ENCODE data around the gene CORIN.
"Not testable (repeated sequence)": the region's sequence is repeated elsewhere in the genome, so short reads cannot be mapped to it uniquely, and the experiment has no call there.

CORIN gene

DNA sequence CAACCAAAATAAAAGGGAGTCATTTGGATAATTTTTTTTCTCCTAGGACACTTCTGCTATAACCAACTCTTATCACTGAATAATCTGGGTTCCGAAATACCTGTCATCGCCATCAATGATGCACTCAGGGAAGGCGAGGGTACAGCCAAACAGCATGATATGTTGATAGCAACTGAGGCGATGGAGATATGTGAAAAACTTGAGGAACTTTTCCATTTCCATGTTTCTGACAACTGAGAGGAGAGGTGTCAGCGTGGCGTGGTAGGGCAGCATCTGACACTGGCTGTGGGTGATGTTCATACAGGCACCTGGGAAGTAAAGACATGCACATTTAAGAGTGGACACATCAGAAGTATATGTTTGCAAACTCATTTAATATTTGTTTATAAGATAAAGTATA, 74.6 kb downstream of the CORIN start:
- DNase-seq, result no peak

DNA sequence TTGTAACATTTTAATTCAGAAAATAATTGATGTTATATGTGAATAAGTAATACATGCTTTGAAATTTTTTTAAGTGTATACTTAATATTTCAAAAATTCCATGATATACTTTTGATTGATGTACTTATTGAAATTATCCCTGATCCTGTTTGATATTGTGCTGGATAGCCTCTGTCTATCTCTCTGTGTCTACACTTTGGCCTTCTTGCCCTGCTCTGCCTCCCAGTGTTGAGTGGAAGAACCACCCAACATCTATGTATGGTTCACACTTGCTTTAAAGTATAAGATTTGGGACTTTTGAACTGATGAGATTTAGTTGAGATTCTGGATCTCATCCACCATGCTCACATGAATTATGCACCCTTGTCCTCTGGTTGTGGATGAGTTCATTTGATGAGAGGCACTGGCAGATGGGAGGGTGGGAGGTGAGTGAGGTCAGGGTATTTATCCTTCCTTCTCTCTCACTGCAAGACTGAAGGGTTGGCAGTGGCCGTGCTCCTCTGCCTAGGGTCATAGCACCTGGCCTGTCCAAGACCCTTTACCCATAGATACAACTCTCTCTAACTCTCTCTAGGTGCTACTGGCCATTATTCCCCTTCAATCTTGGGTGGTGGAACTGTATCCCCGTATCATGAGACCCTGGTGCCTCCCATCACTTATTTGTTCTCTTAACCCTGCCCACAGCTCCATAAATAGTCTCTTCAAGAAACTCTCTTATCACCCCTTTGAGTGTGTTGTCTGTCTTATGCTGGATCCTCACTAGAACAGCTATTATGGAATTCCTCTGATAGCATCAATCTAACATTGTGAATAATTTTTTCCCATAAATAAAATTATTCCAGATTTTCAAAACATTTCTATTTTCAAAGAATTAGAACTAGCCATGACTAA, 75.2 kb downstream of the CORIN start:
- no peak for DNase-seq

DNA sequence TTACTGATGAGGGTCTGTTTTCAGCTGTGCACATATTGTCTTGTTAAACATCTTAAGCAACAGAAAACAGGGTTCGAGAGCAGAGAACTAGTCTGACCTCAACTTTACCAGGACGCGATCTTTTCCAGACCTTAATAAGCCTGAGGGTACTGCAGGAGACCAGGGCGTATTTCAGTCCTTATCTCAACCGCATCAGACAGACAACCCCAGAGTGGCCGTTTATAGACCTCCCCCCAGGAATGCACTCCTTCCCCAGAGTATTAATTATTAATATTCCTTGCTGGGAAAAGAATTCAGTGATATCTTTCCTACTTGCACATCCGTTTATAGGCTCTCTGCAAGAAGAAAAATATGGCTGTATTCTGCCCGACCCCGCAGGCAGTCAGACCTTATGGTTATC, 84.6 kb downstream of the CORIN start:
- not testable (repeated sequence) for DNase-seq

DNA sequence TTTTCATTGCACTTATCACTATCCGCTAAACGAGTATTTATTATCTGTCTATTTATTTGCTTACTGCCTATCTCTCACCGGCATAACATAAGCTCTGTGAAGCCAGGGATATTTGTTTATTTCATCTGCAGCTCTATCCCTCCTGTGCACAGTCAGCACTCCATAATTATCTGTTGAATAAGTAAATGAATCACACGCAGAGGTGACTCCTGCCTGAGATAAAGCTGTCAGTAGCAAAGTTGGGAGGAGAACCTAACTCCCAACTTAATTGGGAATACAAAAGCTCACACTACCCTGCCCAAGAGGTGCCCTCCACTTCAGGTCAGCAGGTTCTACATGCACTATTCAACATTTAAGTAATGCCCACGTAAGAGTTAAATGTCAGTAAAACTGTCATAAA, 85.7 kb downstream of the CORIN start:
- no peak for DNase-seq

DNA sequence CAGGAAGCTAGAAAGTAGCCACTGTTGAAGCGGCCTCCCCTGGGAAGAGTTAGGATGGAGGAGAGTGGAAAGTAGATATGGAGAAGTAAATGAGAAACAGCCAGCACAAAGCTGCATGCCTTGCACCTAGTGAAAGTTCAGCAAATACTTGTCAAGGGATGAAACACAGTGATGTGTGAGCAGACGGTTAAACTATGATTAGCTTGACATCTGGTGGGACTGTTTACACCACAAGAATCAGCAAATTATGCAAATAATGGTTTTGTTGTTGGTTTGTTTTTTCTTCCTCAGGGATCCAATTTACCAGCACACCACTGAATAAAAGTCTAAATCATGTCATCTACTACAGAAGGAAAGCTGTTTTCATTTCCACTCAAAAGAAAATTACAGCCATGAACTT, 87.1 kb downstream of the CORIN start:
- no peak for DNase-seq

DNA sequence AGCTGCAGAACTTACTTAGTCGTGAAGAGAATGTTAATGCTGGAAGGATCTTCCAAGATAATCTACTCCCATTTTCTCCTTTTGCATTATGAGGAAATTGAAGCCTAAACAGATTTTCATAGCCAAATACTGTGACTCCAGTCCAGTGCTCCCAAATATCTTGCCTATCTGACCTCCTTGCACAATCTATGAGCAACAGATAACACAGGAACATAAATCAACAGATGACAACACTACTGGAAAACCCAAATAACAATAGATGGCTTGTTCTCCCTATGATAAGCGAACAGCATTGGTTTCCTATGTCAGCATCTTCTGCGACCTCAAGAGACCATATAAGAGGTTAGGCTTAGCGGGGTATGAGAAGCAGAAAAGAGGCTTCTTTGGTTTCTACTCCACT, 88.0 kb downstream of the CORIN start:
- no peak for DNase-seq

DNA sequence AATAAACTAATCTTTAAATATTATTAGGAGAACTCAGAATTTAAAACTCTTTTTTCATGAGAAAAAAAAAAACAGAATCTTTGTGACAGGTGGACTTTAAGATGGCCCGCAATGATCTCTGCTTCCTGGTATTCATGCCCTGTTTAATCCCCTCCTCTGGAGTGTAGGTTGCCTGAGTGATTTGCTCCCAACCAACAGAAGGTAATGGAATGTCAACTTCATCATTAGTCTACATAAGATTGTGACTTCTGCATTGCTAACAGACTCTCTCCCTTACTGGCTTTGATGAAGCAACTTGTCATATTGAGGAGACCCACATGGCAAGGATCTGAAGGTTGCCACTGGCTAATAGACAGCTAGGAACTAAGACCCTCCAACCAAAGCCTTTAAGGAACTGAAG, 88.8 kb downstream of the CORIN start:
- DNase-seq, result no peak

DNA sequence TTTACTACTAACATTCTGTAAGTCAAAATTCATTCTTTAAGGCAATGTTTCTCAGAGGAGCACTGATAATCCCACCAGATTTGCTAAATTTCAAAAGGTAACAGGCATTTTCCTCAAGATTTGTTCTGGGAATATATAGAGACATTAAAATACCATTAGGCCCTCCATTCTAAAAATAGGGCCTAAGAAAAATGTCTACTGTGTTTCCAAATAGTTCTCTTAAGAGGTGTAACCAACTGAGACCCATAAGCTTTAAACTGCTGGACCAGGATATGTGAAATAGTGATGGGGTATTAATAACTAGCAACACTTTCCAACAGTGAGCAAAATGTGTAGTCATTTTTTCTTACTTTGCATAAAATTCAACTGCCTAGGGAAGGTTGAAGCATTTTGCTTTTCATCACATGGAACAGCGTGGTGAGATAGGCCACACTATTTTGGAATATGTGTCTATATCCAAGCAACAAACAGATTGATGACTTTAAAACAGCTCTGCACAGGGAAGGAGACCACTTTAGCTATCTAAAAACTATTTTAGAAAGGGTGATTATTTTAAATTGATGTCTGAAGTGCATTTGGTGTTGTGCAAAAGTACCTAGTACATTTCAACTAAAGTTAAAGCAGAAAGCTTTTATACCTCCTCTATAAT, 89.9 kb downstream of the CORIN start:
- no peak for DNase-seq

DNA sequence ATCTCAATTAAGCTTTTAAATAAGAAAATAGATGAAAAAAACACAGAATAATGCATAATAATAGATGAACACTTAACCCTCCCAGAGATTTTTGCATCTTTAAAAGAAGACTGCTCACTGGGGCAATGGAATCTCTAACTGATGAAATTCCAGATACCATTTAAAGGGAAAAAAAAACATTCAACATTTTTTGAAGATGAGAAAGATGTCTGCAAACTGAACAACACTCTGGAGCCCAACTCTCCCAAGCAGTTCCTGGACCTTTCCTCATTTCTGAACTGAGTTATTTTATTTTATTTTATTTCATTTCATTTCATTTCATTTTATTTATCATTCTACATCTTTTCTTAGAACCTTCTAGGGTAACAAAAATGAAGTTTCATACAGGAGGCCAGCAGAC, 90.7 kb downstream of the CORIN start:
- DNase-seq, result no peak

DNA sequence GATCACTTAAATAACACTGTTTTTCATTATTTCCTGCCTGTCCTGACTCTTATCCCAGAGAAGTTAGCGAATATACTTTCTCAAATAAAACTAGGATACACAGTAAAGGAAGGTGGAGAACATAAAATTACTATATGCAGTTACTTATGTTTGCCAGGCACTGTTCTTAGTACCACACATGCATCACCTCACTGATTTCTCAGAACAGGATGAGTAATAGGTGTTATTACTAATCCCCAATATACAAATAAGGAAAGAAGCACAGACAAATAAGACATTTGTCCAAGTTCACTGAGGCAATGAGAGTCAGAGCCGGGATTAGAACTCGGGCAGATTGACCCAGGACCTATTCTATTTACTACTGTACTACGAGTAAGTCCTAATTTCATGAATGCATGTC, 91.7 kb downstream of the CORIN start:
- no peak for DNase-seq

DNA sequence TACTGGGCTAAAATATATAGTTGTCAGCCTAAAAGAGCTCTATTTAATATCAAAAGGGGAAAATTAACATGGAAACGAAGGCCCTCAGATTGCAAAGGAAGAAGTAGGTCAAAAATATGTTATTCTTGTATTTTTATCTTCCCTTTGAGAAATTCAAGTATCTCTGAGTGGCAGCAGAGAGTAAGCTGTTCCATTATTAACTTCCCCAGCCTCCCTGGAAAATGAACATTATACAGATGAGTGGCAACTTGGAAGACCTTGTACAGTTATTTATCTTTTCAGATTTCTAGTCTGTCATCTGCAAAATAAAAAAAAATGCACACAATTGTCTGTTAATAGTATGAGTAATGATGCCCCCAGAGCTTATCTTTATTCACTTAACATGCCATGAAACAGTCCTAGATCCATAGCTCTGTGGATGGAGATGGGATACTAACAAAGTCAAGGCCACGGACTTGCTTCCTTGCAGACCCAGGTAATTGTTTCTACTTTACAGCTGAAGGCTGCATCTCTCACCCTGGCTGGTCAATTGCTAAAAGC, 93.0 kb downstream of the CORIN start:
- DNase-seq, result no peak

DNA sequence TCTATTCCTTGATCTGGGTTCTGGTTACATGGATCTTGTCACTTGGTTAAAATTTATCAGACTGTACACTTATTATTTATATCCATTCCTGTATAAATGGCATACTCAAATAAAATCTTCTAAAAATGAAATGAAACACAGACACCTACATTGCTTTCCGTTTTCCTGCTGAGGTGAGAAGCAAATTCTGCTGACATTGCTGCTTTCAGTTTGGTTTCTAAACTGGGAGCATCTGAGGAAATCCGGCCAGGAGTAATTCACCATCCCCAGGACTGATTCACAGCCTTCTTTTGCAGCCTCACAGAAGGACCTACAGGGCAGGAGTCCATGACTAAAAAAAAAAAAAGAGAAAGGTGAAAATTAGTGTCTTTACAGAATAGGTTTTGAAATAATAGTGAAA, 93.6 kb downstream of the CORIN start:
- no peak for DNase-seq

DNA sequence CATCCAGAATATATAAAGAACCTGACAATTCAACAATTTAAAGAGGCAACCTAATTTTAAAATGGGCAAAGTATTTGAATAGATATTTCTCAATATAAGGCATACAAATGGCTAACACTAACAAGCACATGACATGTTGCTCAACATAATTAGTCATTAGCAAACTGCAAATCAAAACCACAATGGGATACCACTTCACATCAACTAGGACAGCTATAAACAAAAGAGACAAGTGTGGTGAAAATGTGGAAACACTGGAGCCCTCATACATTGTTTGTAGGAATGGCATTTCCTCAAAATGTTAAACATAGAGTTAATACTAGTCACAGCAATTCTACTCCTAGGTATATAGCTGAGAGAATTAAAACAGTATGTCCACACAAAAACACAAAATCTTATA, 96.7 kb downstream of the CORIN start:
- DNase-seq, result no peak

DNA sequence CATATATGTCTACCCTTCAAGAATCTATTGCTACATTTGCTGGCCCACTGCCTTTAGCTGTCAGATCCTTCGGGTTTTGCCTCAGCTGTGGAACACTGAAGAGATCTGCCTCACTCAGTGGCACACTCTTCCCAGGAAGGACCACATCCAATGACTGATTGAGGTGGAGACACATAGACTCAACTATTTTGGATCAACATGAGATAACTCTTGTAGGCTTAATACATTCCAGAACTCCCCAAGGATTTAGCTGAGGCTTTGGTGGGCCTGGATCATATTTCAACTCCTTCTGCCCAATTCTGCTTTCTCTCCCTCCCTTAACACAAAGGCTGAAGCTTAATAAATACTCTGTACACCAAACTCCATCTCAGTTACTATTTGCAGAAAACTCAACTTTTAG, 100.5 kb downstream of the CORIN start:
- DNase-seq, result no peak

DNA sequence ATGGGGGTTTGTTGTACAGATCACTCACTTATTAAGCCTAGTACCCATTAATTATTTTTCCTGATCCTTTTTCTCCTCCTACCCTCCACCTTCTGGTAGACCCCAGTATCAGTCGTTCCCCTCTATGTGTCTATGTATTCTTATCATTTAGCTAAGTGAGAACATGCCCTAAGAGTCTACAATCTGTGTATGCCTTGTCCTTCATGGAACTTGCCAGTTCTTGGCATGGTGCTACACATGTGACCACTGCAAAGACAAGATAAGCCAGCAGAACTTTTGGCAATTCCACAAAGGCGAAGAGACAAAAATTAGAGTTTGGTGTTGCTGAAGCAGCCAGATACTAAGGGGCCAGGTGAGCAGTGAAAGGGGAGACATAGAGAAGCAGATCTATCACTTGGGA, 101.3 kb downstream of the CORIN start:
- no peak for DNase-seq

DNA sequence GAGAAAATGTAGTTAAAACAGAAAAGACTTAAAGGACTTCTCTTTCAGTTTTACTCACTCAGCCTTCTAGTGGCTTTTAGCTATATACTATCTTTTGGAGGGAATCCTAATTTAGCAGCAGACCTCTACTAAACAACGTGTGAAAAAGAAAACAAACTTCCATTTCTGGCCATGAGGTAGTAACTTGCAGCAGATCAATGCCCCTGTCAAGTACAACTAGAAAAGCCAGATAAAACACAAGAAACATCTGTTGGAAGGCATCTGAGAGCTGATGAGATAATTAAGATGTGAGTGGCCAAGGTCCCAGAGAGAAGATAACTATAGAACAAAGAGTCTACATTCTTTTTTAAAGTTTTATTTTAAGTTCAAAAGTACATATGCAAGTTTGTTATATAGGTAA, 101.7 kb downstream of the CORIN start:
- DNase-seq, result no peak

DNA sequence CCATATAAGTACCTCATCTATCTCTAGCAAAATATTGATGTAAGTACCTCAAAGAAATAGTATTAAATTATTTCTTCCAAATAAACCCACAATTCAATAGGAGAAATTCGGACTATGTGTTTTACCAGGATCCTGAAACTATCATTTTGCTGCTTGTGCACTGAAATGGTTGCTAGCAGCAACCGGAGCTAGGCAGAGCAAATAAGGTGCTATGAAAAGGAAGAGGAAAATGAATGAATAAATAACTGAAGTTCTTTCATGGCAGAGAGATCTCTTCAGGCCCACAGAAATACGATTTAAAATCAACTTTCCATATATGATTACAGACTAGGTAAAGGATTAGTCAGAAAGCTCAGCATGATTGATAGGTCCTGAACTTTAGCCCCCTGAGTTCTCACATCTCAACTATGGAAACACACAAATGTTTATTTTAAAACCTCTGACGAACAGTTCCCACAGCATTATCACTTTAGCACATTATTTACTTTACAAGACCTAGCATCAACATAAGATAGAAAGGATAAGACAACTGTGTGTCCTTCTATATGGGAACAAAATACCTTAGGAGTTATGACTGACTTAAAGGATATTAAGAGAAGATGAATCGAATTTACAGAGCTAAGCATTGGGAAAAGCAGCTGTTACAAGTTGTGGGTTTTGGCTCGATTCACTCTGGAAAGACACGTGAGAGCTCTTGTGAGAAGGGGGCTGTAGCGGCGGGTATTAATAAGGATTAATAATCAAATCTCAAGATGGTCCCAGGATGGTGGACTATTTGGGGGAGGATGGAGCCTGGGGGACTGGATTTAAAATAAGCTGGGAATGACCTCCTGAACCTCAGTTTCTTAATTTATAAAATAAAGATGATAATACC, 104.3 kb downstream of the CORIN start:
- DNase-seq, result no peak

DNA sequence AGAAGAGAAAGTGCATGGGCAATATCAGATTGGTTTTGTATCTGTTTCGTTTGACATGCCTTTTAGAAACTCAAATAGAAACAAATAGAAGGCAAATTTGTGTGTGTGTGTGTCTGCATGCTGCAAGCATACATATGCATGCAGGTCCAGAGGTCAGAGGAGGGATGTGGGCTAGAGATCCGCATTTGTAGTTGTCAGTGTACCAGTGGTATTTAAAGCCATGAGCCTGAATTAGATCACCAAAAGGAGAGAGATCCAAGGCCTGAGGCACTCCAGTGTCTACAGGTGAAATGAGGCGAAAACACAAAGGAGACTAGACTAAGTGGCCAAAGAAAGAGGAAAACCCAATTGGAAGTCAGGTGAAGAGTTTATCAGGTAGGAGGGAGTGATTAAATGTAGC, 106.7 kb downstream of the CORIN start:
- DNase-seq, result no peak

DNA sequence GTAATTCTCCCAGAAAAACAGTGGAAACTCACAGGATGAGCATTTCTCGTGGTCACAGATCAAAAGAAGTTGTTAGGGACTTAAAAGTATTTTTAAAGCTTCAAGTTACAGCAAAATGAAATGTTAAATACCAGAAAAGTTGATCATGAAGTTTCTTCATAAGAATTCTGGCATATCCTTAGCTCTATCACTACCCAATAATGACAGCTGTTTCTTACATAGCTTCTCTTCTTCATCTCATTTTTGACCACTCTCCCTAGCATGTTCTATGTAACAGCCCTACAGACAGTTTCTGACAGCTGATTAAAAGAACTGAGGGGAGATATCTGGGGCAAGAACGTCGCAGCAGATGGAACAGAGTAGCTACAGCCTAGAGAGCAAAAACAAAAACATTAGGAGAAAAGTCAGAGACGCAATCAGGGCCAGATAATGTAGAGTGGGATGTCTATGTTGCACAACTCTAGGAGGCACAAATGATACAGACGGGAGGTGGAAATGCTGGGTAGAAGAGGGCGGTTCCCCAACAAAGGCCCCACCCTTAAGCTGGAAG, 108.7 kb downstream of the CORIN start:
- DNase-seq, result no peak

DNA sequence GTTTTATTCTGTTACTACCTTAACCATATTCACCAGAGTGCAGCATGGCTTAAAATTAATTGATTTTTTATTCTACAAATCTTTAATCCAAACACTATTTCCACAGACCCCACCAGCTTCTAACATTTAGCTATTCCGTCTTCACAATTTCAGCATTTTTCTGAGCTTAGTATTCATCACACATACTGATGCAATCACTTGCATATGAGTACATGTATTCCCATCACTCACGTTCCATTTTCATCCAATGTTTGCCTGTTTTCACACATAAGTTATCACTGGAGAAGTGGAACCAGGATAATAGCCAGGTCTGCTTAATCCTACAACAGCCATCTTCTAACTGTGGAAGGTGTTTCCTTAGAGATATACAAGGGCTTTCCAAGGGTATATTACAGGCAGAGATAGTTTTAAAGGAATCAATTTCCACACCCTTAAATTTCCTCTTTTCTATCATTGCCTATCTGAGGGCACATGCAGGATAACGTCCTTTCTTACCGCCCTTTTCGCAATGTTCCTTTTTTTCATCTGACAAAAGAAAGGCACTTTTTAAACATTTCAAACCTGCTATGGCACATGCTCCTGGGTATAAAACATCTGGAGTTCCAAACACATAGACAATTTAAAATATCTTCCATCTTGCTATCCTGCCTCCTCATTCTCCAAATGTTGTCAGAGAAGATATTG, 115.8 kb downstream of the CORIN start:
- DNase-seq, result no peak

DNA sequence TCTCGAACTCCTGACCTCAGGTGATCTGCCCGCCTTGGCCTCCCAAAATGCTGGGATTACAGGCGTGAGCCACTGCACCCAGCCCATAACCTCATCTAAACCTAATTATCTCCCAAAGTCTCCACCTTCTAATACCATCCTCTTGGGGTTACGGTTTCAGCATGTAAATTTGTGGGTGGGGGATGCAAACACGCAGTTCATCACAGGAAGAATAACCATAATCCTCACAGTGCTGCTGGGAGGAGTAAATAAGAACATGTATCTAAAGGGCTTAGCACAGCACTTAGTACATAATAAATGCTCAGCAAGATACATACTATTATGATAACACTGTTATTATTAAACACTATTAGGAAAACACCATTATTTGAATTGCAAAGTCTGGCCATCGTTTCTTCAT, 116.4 kb downstream of the CORIN start:
- no peak for DNase-seq

DNA sequence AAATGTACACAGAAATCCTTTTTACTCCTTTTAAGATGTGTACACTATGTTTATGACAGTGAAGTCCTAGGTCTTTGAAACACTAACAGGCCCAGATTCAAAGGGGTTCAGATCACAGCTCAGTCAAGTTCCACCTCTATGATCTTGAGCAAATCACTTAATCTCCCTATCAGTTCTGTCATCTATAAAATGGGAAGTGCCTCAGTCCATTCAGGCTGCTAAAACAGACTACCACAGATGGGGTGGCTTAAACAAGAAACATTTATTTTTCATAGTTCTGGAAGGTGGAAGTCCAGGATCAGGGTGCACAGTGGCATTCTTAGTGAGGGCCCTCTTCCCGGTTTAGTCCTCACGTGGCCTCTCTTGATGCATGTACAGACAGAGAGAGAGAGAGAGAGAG, 117.1 kb downstream of the CORIN start:
- no peak for DNase-seq

DNA sequence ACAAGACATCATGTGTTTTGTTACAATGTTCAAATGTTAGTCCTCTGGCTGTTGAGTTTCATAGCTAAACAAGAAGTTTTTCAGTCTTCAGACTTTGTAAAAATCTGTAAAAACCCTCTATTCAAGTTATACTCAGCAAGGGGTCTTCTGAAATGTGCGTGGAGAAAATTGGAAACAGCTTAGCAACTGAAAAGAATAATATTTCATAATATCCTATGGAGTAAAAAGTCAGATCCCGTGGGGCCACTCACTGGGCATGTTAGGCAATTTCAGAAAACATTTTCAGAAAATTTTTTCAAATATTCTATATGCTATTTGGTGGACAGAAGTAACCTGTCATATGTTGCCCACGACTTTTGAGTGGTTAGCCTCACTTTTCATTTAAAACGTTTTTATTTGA, 118.3 kb downstream of the CORIN start:
- no peak for DNase-seq

All from activated gamma-delta T cell treated with Interleukin-2 at 50 U/mL for 16 hours (primary cell).